Endothelial cell of umbilical vein (primary cell): ENCODE results near the gene CELF5.

Experiments used
- EZH2 ChIP-seq: IDR thresholded peaks from 2 replicates; pipeline ENCODE4 v1.6.1; 2012; ENCODE audit warnings: borderline replicate concordance, low read depth, mild to moderate bottlenecking, moderate library complexity, low read length, inconsistent platforms; ENCODE audit not compliant: severe bottlenecking
- MYC ChIP-seq: IDR thresholded peaks from one replicate; pipeline ENCODE4 v1.6.1; 2011; ENCODE audit warnings: mild to moderate bottlenecking, low read depth, low read length
- POLR2A ChIP-seq: IDR thresholded peaks from 2 replicates; pipeline ENCODE4 v1.6.1; 2012; ENCODE audit warnings: low read depth, mild to moderate bottlenecking, control low read depth, low read length
- TF ChIP-seq, protein P1 (sequence below), 2 donors: IDR thresholded peaks; 1 replicate in 1 of 2; 2 replicates in 1 of 2; pipeline ENCODE4 v1.5.1; 2011; ENCODE audit warnings: low read length in 2 of 2, mild to moderate bottlenecking in 2 of 2, moderate library complexity in 2 of 2, control low read depth in 1 of 2, inconsistent platforms in 1 of 2, low read depth in 1 of 2; ENCODE audit not compliant: insufficient read depth in 1 of 2; ENCODE audit errors: extremely low read depth in 1 of 2

DNA sequence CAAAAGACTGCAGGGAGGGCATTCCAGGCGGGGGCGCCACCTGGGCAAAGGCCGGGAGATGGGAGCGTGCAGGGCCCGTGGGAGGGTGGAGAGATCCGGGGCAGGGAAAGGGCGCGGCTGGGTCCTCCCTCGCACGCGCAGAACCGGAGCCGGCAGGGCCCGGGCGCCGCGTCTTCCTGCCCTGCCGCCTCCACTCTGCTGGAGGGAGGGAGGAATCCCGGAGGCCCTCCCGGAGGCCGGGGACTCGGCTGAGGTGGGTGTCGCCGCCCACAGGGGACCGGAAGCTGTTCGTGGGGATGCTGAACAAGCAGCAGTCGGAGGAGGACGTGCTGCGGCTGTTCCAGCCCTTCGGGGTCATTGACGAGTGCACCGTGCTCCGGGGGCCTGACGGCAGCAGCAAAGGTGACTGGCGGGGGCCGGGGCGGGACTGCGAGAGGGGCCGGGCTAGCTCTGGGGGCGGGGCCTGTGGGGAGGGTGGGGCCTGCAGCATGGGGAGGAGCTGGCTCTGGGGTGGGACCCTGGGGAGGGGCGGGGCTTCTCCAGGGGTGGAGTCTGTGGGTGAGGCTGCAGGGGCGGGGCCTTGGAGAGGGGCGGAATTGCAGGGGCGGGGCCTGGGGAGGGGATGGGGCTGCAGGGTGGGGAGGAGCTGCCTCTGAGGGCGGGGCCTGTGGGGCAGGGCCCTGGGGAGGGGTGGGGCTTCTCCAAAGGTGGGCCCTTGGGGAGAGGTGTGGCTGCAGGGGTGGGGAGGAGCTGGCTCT, 51.3 kb downstream of the CELF5 start:
- TF ChIP-seq, protein P1, sequence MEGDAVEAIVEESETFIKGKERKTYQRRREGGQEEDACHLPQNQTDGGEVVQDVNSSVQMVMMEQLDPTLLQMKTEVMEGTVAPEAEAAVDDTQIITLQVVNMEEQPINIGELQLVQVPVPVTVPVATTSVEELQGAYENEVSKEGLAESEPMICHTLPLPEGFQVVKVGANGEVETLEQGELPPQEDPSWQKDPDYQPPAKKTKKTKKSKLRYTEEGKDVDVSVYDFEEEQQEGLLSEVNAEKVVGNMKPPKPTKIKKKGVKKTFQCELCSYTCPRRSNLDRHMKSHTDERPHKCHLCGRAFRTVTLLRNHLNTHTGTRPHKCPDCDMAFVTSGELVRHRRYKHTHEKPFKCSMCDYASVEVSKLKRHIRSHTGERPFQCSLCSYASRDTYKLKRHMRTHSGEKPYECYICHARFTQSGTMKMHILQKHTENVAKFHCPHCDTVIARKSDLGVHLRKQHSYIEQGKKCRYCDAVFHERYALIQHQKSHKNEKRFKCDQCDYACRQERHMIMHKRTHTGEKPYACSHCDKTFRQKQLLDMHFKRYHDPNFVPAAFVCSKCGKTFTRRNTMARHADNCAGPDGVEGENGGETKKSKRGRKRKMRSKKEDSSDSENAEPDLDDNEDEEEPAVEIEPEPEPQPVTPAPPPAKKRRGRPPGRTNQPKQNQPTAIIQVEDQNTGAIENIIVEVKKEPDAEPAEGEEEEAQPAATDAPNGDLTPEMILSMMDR (IDR thresholded peaks at IDR 0.05; ENCODE audit: extremely low read depth in 1 of 2, insufficient read depth in 1 of 2, low read depth in 1 of 2, low read length in 2 of 2): peak; percentile 4 to 61
- TF ChIP-seq EZH2 (no peak), POLR2A (no peak), MYC (no peak)
